WTC11 (cell line): ENCODE data around the gene CXorf65. TPM values are rescaled to one million over a fixed set of nuclear protein-coding genes. Genes with fewer than 3 reads are reported as not detected.

Experiments
- ATAC-seq: fragments of 200-7000 bp; cut with Tn5 transposase; 2 replicates; pipeline ENCODE4 v1.10.0; 2021; ENCODE audit warnings: mild to moderate bottlenecking, moderate library complexity
- CTCF ChIA-PET: fragments of 300-600 bp; sonication (Branson Sonifier 250); formaldehyde crosslinking; loops from one replicate; lab custom pipeline; 2021; ENCODE audit warnings: antibody characterized with exemption; lab: Charles Lee
- POLR2A ChIA-PET: fragments of 350-600 bp; sonication (Branson Sonifier 250); formaldehyde crosslinking; loops from one replicate; lab custom pipeline; 2021; ENCODE audit warnings: antibody characterized with exemption; lab: Charles Lee
- DNase-seq: peaks from one replicate; pipeline ENCODE4 v3.0.0; 2021; ENCODE audit warnings: low spot score
- H3K27ac Mint-ChIP-seq: 2 replicates; pipeline ENCODE4 v1.8.0; 2021; ENCODE audit warnings: mixed read lengths
- H3K27me3 Mint-ChIP-seq: 2 replicates; pipeline ENCODE4 v1.8.0; 2021; ENCODE audit warnings: low read depth, mild to moderate bottlenecking, moderate library complexity, mixed read lengths
- H3K36me3 Mint-ChIP-seq: 2 replicates; pipeline ENCODE4 v1.8.0; 2021; ENCODE audit warnings: mixed read lengths
- H3K4me1 Mint-ChIP-seq: 2 replicates; pipeline ENCODE4 v1.8.0; 2022; ENCODE audit warnings: mixed read lengths
- H3K4me3 Mint-ChIP-seq: 2 replicates; pipeline ENCODE4 v1.8.0; 2021; ENCODE audit warnings: mild to moderate bottlenecking, moderate library complexity, mixed read lengths
- H3K9me3 Mint-ChIP-seq: 2 replicates; pipeline ENCODE4 v1.8.0; 2021; ENCODE audit warnings: mixed read lengths
- ATF3 ChIP-seq: sonication (generic); formaldehyde crosslinking; conservative IDR thresholded peaks from 2 replicates; pipeline ENCODE4 v1.8.1; 2022; ENCODE audit warnings: mild to moderate bottlenecking, missing genetic modification reagents
- ATF6 ChIP-seq: sonication (generic); formaldehyde crosslinking; IDR thresholded peaks from 2 replicates; pipeline ENCODE4 v1.8.1; 2023; ENCODE audit warnings: mild to moderate bottlenecking, missing genetic modification reagents
- CREM ChIP-seq: sonication (generic); formaldehyde crosslinking; IDR thresholded peaks from 2 replicates; pipeline ENCODE4 v1.8.1; 2022; ENCODE audit warnings: mild to moderate bottlenecking, missing genetic modification reagents, moderate library complexity
- FOXK1 ChIP-seq: sonication (generic); formaldehyde crosslinking; IDR thresholded peaks from 2 replicates; pipeline ENCODE4 v1.8.0; 2022; ENCODE audit warnings: mild to moderate bottlenecking, moderate library complexity, missing genetic modification reagents
- GABPB1 ChIP-seq: sonication (generic); formaldehyde crosslinking; IDR thresholded peaks from 2 replicates; pipeline ENCODE4 v1.8.1; 2023; ENCODE audit warnings: mild to moderate bottlenecking, missing genetic modification reagents
- IRF2 ChIP-seq: sonication (generic); formaldehyde crosslinking; IDR thresholded peaks from 2 replicates; pipeline ENCODE4 v1.8.0; 2022; ENCODE audit warnings: low read depth, missing genetic modification reagents, borderline replicate concordance
- KAT7 ChIP-seq: sonication (generic); formaldehyde crosslinking; IDR thresholded peaks from 2 replicates; pipeline ENCODE4 v1.8.1; 2023; ENCODE audit warnings: missing genetic modification reagents, mild to moderate bottlenecking, borderline replicate concordance
- MXD4 ChIP-seq: fragments of 250-450 bp; sonication (Bioruptor Pico); IDR thresholded peaks from 2 replicates; pipeline ENCODE4 v1.8.0; 2021; ENCODE audit warnings: mild to moderate bottlenecking, moderate library complexity, borderline replicate concordance
- PRDM15 ChIP-seq: sonication (generic); formaldehyde crosslinking; IDR thresholded peaks from 2 replicates; pipeline ENCODE4 v1.8.0; 2022; ENCODE audit warnings: missing genetic modification reagents
- RELA ChIP-seq: sonication (generic); formaldehyde crosslinking; IDR thresholded peaks from 2 replicates; pipeline ENCODE4 v1.8.1; 2022; ENCODE audit warnings: missing genetic modification reagents, mild to moderate bottlenecking, borderline replicate concordance
- SOX15 ChIP-seq: fragments of 250-450 bp; sonication (Bioruptor Pico); IDR thresholded peaks from 2 replicates; pipeline ENCODE4 v1.9.0; 2021; ENCODE audit warnings: mild to moderate bottlenecking
- ZBTB21 ChIP-seq: sonication (generic); formaldehyde crosslinking; IDR thresholded peaks from 2 replicates; pipeline ENCODE4 v1.8.1; 2023; ENCODE audit warnings: mild to moderate bottlenecking, missing genetic modification reagents, borderline replicate concordance
- ZMAT4 ChIP-seq: fragments of 250-450 bp; sonication (Bioruptor Pico); IDR thresholded peaks from 2 replicates; pipeline ENCODE4 v1.9.0; 2021; ENCODE audit warnings: mild to moderate bottlenecking
- ZNF232 ChIP-seq: sonication (generic); formaldehyde crosslinking; IDR thresholded peaks from 2 replicates; pipeline ENCODE4 v1.8.0; 2022; ENCODE audit warnings: mild to moderate bottlenecking, missing genetic modification reagents
- ZNF396 ChIP-seq: fragments of 250-450 bp; sonication (Bioruptor Pico); IDR thresholded peaks from 2 replicates; pipeline ENCODE4 v1.8.0; 2021; ENCODE audit warnings: mild to moderate bottlenecking, moderate library complexity, borderline replicate concordance
- ZNF425 ChIP-seq: fragments of 250-450 bp; sonication (Bioruptor Pico); conservative IDR thresholded peaks from 2 replicates; pipeline ENCODE4 v1.9.0; 2021; ENCODE audit warnings: mild to moderate bottlenecking
- total RNA-seq: library from RNA; stranded (reverse); gene quantifications from 3 replicates; pipeline ENCODE4 v1.2.3, GENCODE V29; 2021

Gene CXorf65
- total RNA-seq, 1 experiment from 2014 or later: not detected

GRCh38 chrX:71056867-71057266, 49.7 kb downstream of the CXorf65 start:
- Mint-ChIP-seq H3K27ac (no peak overlapping the region), H3K4me1 (peaks cover 4% of the 10 kb centered on the region; the same call in 1 of the 2 replicates), H3K36me3 (peaks cover 19% of the 10 kb centered on the region), H3K4me3 (no peak overlapping the region), H3K27me3 (no peaks in the 10 kb centered on the region), H3K9me3 (no peaks in the 10 kb centered on the region)
- DNase-seq (no peak), ATAC-seq (no peak)
- POLR2A ChIA-PET: no interaction called here
- CTCF ChIA-PET: no interaction called here
- TF ChIP-seq ATF6 (CRISPR knock-in tag) (no peak), CREM (CRISPR knock-in tag) (no peak), MXD4 (CRISPR knock-in tag) (no peak), IRF2 (no peak), ZBTB21 (CRISPR knock-in tag) (no peak), PRDM15 (CRISPR knock-in tag) (no peak), SOX15 (CRISPR knock-in tag) (no peak), GABPB1 (no peak), ZNF396 (no peak), ZNF425 (no peak), ATF3 (CRISPR knock-in tag) (no peak), RELA (no peak), ZMAT4 (CRISPR knock-in tag) (no peak), KAT7 (CRISPR knock-in tag) (no peak), FOXK1 (CRISPR knock-in tag) (no peak), ZNF232 (no peak)

Other genes with a start within 250 kb of the CXorf65 start
- 0.18 to 0.31 TPM (median 0.23 TPM) in 3 replicates for gene TEX11, start 198.0 kb downstream of the CXorf65 start, total RNA-seq
- gene SLC7A3, start 175.6 kb downstream of the CXorf65 start, total RNA-seq: 131 to 164 TPM (median 134 TPM) in 3 replicates
- gene SNX12, start 38.4 kb downstream of the CXorf65 start, total RNA-seq: 69.4 to 79.6 TPM (median 74.2 TPM) in 3 replicates
- gene FOXO4, start 10.9 kb downstream of the CXorf65 start, total RNA-seq: 35.3 to 48.3 TPM (median 37.0 TPM) in 3 replicates
- 0.37 to 1.2 TPM (median 0.94 TPM) in 3 replicates for gene IL2RG, start 4.8 kb upstream of the CXorf65 start, total RNA-seq
- 35.6 to 38.4 TPM (median 37.0 TPM) in 3 replicates for gene MED12, start 11.9 kb upstream of the CXorf65 start, total RNA-seq
- 10.6 to 11.7 TPM (median 10.8 TPM) in 3 replicates for gene NLGN3, start 38.1 kb upstream of the CXorf65 start, total RNA-seq
- 0.14 to 0.21 TPM (median 0.17 TPM) in 3 replicates for gene GJB1, start 116.5 kb upstream of the CXorf65 start, total RNA-seq
- 77.5 to 91.2 TPM (median 87.4 TPM) in 3 replicates for gene ZMYM3, start 147.4 kb upstream of the CXorf65 start, total RNA-seq
- 665 to 706 TPM (median 674 TPM) in 3 replicates for gene NONO, start 176.9 kb upstream of the CXorf65 start, total RNA-seq
- gene ITGB1BP2, start 195.0 kb upstream of the CXorf65 start, total RNA-seq: 5.8 to 6.8 TPM (median 6.1 TPM) in 3 replicates